Uterus (tissue), 2 donors: Measurements from ENCODE around the gene FAM200C.

ENCODE experiments used
- POLR2A ChIP-seq, 2 donors: fragments of 450-650 bp; IDR thresholded peaks; one replicate each; pipeline ENCODE4 v1.6.1; 2016; ENCODE audit warnings: antibody characterized with exemption in 2 of 2, mild to moderate bottlenecking in 1 of 2, moderate library complexity in 1 of 2
- TF ChIP-seq, protein P1 (sequence below), 4 experiments: fragments of 200-600 bp in 2 of 4; fragments of 450-650 bp in 2 of 4; sonication (generic) in 2 of 4; IDR thresholded peaks; one replicate each; pipeline ENCODE4 v1.5.1; 2016 to 2019; ENCODE audit warnings: antibody characterized with exemption in 4 of 4, mild to moderate bottlenecking in 2 of 4, moderate library complexity in 1 of 4

DNA sequence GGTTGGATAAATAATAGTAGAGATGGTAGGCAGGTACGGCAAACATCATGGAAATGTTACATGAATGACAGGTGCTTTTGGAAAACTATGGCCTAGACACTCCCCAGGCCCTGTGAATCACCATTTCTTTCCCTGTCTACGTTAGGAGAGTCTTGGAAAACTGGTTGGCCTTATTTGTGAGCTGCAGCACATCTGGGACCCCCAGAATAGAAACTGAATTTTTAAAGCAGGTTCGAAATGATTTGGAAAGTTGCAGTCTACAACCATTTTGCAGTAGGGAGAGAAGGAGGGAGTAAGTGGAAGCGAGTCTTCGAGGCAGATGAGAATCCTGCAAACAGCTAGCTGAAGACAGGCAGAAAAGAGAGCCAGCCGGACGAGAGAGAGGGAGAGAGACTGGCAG lies 42.5 kb downstream of the FAM200C start:
- TF ChIP-seq, protein P1, sequence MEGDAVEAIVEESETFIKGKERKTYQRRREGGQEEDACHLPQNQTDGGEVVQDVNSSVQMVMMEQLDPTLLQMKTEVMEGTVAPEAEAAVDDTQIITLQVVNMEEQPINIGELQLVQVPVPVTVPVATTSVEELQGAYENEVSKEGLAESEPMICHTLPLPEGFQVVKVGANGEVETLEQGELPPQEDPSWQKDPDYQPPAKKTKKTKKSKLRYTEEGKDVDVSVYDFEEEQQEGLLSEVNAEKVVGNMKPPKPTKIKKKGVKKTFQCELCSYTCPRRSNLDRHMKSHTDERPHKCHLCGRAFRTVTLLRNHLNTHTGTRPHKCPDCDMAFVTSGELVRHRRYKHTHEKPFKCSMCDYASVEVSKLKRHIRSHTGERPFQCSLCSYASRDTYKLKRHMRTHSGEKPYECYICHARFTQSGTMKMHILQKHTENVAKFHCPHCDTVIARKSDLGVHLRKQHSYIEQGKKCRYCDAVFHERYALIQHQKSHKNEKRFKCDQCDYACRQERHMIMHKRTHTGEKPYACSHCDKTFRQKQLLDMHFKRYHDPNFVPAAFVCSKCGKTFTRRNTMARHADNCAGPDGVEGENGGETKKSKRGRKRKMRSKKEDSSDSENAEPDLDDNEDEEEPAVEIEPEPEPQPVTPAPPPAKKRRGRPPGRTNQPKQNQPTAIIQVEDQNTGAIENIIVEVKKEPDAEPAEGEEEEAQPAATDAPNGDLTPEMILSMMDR (IDR thresholded peaks at IDR 0.05), result no peak
- no peak for TF ChIP-seq POLR2A (IDR thresholded peaks at IDR 0.05)
